GM21786 (cell line): ENCODE results near the gene ADARB1.
A peak's percentile ranks its signal among the peaks of the same experiment; 100 is the strongest.

ENCODE experiments used
- ATAC-seq: cut with Tn5 transposase; IDR thresholded peaks from one replicate; pipeline ENCODE4 v1.9.1; 2021; ENCODE audit not compliant: unreplicated experiment

ADARB1 gene

DNA sequence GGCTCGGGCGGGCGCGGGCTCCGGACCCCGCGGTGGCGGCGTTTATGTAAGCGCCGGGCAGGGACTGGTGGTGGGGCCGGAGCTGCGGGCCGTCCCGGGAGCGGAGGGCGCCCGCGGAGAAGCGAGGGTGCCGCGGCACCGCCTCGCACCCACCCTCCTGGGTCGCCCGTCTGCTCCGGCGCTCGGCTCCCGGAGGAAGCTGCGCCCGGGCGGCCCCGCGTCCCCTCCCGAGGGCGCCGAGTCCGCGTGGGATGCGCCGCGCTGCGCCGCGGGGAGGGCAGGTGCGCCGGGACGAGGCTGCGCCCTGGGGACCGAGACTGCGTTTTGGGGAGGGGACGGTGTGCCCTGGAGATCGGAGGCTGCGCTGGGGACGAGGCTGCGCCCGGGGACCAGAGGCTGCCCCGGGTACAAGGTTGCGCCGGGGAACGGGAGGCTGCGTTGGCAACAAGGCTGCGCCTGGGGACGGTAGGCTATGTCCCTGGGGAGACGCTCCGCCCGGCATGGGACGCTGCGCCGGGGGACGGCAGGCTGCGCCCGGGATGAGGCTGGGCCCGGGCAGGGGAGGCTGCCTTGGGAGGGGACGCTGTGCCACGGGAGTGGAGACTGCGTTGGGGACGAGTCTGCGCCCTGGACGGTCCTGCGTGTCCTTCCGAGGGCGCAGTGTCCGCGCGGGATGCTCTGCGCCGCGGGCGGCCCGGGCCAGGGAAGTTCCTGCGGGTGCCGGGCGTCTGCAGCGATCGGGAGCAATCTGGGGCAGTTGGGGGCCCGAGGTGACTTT, 627 bp downstream of the ADARB1 start:
- ATAC-seq, result peak; percentile 11

DNA sequence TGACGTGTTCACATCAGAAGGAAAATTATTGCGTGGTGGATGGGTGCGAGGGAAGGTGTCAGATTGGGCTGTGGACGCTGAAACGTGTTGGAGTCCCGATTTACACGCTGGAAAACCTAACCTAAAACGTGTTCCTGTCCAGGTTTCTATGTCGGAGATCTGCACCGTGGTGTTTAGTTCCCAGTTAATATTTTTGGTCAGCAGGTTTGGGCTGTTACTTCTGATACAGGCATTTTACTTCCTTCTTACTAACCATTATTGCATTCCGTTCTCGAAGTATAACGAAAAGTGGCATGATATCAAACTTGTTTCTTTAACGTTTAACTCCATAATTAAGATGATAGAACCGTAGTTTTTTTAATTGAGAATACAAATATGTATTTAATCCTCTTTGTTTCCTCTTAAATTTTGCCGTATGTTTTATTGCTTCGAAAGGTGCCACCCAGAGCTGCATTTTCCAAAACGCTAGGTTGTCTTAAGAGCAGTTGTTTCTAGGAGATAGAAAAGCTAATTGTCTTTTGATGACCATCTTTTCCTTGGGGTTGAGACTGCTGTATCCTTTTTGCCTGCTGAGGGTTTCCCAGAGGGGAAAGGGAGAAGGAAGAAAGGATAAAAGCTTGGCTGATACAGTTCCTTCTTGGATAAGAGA, 1.3 kb downstream of the ADARB1 start:
- ATAC-seq, result no peak

DNA sequence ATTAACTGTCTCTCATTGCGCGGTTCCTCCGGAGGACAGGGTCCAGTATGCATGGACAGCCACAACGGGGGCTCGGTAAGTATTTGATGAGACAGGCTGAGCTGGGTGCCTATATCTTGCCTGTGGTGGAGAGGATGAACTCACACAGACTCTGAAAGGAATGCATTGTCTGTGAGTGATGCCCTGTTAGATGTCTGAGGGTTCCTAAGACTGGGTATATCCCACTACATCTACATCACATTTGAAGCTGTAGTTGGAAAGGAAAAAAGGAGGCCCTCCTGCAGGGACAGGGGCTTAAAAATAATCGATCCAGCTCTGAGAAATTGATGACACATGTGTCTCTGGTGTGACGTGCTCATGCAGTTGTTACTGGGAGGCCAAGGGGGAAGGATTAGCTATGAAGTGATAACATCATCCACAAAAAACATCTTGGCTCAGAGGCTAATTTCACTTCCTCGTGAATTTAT, 1.9 kb downstream of the ADARB1 start:
- no peak for ATAC-seq

DNA sequence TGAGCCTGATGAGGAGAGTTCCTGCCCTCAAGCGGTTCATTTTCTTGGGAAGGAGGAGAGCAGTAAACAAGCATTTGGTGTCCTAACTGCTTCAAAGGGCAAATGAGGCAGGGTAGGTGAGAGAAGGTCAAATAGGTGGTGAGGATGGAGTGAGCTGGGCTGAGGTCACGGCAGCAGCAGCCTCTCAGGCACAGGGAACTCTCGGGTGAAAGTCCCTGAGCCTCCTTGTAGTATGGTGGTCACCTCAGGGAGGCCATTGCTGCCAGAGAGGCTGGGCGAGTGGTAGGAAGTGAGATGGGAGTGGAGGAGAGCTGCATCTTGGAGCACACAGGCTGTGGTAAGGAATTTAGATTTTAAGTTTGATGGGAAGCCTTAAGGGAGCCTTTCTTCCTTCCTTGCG, 4.0 kb downstream of the ADARB1 start:
- no peak for ATAC-seq

DNA sequence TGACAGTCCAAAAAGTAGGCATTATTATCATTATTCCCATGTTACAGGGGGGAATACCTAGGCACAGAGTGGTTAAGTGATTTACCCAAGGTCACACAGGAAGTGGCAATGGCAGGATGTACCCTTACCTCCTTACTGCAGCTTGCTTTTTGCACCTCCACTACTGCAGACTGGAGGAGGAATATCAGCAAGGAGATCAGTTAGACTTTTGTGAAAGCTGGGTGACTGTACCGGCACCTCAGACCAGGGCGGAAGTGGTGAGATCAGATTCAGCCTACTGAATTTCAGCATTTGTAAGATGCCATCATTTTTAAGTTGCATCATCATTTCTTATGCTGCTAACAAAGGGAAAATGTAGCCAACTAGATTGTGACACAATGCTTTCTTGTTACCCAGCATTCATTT, 4.5 kb downstream of the ADARB1 start:
- no peak for ATAC-seq

DNA sequence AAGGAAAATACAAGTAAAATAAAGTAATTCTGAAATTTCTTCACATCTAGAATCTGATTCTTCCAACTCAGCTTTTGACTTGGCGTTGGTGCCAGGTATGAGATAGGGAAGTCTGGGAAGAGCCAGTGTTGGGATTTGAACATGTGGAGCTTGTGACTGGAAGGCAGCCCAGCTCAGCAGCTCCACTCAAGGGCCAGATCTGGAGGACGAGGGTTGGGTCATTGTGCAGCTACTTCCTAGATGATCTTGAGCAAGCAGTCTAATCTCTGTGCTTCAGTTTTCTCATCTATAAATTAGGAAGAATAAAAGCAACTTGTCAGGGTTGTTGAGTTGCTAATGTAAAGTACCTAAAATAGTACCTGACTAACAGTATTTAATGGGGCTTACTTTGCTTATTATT, 5.0 kb downstream of the ADARB1 start:
- no peak for ATAC-seq

DNA sequence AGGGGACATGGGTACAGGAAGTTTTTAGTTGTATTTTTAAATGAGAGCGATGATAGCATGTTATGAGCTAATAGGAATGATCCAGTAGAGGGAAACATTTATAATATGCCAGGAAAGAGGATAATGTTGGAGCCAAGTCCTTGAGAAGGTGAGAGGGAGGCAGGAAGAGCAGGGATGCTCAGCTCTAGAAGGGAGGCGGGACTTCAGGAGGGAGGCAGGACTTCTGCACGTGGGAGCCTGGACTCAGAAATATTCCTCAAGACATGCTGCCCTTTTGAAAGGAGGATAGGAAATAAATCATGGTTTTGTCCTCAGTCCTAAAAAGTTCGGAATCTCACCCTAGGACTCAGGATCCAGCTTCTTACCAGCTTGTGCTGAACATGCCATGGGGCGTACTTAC, 5.9 kb downstream of the ADARB1 start:
- no peak for ATAC-seq

DNA sequence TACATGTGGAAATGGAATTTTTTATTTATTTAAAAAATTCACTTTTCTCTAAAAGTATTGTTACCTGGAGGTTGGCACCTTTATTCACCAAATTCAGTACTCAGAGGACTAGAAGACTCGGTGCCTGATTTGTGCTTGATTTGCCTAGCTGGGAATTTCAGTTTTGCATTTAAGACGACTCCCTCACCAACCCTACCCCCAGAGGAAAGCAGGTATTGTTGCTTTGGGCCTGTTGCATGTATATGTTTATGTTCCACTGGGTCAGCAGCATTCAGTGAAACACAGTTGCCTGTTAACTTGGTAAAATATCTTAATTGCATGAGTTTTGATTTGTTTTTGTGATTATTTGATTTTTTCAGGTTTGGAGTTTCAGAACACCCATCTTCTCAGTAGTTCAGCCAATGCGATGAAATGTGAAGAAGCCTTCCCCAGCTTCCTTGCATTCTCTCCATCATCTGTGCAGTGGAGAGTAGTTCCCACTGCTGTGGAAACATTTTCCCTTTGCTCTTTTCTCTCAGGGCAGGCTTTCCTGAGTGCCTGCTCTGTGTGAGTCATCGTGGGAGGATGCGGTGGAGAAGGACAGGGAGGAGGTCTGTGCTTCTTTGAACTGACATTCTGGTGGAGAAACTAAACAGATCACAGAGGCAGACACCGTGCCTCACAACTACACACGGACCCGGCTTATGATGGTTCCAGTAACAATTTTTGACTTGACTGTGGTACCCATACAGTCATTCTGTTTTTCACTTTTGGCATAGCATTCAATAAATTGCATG, 6.4 kb downstream of the ADARB1 start:
- ATAC-seq, result no peak

DNA sequence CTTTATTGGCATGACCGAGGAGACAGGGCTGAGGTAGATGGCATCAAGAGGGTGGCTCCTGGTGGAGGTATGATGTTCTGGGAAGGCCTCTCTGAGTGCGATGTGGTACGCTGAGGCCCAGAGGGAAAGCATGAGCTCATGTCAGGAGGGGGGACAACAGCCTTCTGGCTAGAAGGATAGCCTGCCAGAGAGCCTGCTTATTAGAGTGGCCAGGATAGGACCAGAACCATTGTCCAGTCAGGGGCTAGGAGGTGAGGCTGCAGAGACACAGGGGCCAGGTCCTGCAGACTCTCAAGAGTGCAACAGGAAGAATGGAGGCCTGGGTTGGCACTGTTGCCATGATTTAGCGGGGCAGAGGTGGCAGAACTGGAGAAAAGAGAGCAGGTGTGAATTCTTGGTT, 7.3 kb downstream of the ADARB1 start:
- ATAC-seq, result no peak

DNA sequence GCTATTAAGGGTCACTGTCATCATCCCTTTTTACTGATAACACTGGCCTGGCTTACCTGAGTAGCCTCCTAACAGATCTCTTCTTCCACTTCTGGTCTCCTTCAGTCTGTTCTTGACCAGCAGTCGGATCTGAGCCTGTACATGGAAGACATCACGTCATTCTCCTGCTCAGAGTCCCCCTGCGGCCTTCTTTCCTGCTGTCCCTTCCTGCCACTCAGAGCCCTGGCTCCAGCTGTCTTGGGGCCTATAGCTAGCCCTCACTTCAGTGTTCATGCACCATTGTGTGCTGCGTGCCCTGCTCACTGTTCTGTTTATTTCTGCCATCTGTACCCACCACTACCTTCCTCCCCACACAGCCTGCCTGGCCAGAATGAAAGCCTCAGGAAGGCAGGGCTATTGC, 8.4 kb downstream of the ADARB1 start:
- no peak for ATAC-seq

DNA sequence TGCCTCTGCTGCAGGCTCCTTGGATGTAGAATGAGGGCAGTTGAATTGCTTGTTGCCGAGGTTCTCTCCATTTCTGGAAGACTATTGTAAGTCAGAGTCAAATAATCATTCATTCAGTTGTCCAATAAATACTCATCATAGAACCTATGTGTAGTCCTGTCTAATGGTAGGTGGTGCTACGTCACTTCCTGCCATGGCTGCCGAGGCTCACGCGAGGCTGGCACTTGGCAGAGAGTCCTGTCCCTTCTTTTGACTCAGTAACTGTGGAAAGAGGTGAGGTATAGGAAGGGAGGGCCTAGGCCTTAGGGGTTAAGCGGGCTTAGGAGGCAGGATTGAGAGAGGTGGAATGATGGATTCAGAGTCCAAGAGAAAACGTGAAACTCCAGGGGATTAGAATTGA, 9.7 kb downstream of the ADARB1 start:
- ATAC-seq, result no peak

DNA sequence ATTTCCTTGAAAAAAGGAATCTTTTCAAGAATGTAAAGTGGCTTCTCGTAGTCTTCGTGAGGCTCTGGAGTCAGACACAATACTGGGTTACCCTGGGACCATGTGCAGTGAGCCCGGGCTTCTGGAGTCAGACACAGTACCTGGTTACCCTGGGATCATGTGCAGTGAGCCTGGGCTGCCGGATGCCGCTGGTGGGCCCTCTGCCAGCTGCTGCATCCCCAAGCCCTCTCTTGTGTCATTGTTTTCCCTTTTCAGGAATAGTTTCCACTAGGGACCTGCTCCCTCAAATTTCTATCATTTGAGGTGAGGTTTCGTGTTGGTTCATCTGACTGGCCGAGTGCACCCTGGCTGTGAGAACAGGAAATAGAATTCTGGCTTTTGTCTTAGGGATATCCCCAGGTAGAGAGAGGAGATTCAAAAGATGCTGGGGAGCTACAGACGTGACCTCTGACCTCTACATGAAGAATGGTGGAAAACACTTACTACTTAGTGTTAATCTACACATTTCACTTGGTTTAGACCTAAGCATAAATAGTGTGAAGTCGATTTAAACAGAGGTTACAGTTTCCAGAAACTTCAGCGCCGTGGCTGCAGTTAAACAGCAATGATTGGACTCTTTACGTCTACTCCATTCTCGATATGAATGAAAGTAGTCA, 10.6 kb downstream of the ADARB1 start:
- no peak for ATAC-seq

DNA sequence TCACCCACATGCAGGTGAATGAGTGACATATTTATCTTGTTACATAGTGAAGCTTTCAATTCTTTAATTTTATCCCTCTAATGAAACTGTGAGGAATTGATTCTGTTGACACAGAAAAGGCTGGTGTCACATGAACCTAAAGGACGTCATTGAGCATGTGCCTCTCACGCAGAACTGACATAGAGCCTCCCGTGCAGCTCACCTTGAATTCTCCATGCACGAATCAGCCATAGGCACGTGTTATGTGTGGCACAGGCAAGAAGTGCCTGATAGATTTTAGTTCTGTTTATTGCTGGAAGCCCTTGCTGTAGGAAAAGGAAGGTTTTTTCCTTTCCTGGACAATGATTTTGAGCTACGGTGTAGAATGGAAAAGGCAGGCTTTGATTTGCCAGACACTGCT, 11.3 kb downstream of the ADARB1 start:
- no peak for ATAC-seq

DNA sequence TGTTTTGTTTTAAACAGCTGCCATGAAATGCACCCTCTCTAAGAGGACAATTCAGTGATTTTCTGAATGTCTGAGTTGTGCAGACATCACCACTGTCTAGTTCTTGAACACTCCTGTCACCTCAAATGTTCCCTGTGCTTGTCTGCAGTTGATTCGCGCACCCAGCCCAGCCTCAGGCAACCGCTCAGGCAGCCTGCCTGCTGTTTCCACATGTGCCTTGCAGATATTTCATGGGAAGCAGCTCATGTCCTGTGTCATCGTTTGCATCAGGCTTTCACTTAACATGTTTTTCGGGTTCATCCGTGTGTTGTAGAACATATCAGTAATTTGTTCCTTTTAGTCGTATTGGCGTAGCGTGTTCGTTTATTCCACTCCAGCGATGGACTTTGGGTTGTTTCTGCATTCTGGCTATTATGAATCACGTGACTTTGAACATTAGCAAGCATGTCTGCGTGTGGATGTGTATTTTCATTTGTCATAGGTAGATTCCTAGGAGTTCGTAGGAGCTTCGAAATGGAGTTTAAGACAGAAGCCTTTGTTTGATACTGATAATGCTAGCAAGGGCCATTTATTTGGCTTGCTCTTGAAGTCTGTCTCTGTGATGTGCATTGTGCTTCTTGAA, 12.1 kb downstream of the ADARB1 start:
- no peak for ATAC-seq

DNA sequence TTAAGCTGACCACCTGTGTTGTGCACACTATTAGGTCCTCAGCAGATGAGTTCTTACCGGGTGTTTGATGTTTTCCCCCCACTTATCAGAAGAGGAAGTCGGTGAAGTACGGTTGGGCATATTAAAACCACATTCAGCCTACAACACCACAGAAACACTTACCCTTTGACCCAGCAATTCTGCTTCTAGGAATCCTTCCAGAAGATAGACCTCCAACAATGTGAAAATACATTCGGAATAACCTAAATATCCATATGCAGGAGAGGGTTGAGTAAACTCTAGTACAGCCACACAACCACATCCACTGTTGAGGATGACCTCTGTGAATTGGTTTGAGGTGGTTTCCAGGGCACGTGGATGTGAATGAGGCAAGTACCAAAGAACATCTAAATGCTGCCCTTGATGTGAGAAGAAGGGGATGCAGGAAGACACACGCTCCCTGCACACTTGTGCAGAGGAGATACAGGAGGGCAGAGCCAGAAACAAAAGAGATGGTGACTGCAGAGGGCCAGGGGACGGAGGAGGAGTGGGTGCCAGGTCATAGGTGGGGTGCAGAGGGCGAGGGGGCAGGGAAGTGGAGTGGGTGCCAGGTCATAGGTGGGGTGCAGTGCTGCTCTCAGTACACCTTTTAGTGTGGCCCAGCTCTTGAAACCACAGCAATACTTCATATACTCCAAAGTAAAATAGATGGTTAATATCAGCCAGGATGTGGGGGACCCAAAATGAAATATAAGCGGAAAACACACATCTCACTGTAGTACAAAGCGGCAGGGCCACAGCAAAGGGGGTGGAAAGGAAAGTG, 12.8 kb downstream of the ADARB1 start:
- ATAC-seq, result no peak

DNA sequence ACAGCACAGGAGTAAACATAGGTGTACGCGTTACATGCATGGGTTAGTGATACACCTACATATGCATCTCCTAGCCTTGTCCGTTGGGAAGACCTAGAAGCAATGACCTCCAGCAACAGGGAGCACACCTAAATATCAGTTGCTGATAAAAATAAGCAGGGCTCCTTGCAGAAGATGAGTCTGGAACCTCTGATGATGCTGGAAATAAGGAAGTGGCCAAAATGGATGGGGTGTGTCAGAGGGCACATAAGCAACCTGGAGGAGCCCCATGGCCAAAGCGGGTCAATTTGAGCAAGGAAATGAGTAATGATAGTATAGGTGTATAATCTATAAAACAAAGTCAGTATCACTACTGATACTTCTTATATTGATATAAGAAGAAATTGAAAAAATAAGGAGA, 13.7 kb downstream of the ADARB1 start:
- ATAC-seq, result no peak

DNA sequence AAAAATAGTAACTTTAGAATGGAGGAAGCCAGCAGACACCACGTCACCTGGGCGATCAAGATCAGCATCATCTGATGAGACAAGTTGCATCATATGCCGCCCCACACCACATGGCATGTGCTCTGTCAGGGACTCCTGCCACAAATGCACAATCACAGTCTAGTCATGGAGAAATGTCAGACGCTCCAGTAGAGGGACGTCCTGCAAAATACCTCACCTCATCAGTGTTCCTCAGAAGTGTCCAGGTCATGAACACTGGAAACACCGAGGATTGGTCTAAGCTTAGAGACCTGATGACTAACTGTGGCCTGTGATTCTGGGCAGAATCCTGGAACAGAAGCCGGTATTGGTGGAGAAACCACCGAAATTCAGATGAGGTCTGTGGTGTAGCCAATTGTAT, 14.3 kb downstream of the ADARB1 start:
- ATAC-seq, result no peak

DNA sequence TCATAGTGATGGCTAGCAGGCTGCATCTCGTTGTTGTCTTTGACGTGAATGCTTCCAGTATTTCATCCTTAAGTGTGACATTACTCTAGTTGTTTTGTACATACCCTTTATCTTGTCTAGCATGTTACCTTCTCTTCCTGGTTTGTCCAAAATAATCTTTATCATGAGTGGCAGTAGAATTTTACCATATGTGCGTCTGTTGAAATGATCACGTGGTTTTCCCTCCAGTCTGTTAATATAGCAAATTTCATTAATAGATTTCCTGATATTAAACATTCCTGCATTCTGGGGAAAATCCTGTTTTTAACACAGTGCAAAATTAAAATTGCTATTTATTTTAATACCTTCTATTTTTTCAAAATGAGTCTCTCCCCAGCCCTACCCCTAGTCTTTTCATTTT, 15.6 kb downstream of the ADARB1 start:
- no peak for ATAC-seq

DNA sequence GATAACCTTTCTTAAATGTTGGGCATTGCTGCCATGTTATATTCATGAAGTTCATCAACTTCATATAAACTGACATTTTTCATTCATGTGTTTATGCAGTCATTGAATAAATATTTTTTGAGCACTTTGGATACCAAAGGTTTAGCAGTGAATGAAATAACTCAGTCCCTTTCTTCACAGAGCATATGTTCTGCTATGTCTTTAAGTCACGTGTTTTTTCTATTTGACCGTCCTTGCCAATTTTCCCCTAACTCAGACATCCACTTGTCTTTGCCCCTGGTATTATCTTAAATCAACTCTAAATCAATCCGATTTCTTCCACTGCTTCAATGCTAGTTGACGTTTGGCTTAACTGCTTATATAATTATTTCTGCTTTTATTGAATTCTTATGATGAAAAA, 16.6 kb downstream of the ADARB1 start:
- no peak for ATAC-seq
